ENCODE measurements around the gene CTRB1.

Gene CTRB1

GRCh38 chr16:75218256-75219076, at the start of gene CTRB1:
Gene CTRB1, plus strand, starts transcription at chr16:75218988. Its CDS starts 20 bp downstream, at chr16:75219008.
- no peak for DNase-seq

- no peak for DNase-seq
Measured at GRCh38 chr16:75169899-75170405, 48.8 kb upstream of the CTRB1 start.

GRCh38 chr16:75172578-75172977, 46.2 kb upstream of the CTRB1 start:
- DNase-seq, result no peak

- no peak for DNase-seq
Measured at GRCh38 chr16:75175074-75175473, 43.7 kb upstream of the CTRB1 start.

GRCh38 chr16:75176926-75177325, 41.9 kb upstream of the CTRB1 start:
- DNase-seq, result no peak

- no peak for DNase-seq
Measured at GRCh38 chr16:75179208-75179607, 39.6 kb upstream of the CTRB1 start.

GRCh38 chr16:75181630-75182029, 37.2 kb upstream of the CTRB1 start:
- no peak for DNase-seq

- DNase-seq, result no peak
Measured at GRCh38 chr16:75188832-75189477, 29.8 kb upstream of the CTRB1 start.

- no peak for DNase-seq
Measured at GRCh38 chr16:75189638-75190245, 29.0 kb upstream of the CTRB1 start.

- DNase-seq, result no peak
Measured at GRCh38 chr16:75192606-75193264, 26.1 kb upstream of the CTRB1 start.

- no peak for DNase-seq
Measured at GRCh38 chr16:75193265-75193650, 25.5 kb upstream of the CTRB1 start.

GRCh38 chr16:75193730-75194444, 24.9 kb upstream of the CTRB1 start:
- no peak for DNase-seq

- no peak for DNase-seq
Measured at GRCh38 chr16:75195811-75196790, 22.7 kb upstream of the CTRB1 start.

GRCh38 chr16:75196836-75197235, 22.0 kb upstream of the CTRB1 start:
- DNase-seq, result no peak

GRCh38 chr16:75197522-75198134, 21.2 kb upstream of the CTRB1 start:
- no peak for DNase-seq

GRCh38 chr16:75198135-75198600, 20.6 kb upstream of the CTRB1 start:
- no peak for DNase-seq

GRCh38 chr16:75202069-75202590, 16.7 kb upstream of the CTRB1 start:
- no peak for DNase-seq

- DNase-seq, result no peak
Measured at GRCh38 chr16:75203096-75203495, 15.7 kb upstream of the CTRB1 start.

- no peak for DNase-seq
Measured at GRCh38 chr16:75203667-75204409, 14.9 kb upstream of the CTRB1 start.

- DNase-seq, result no peak
Measured at GRCh38 chr16:75204410-75204758, 14.4 kb upstream of the CTRB1 start.
